ENCODE measurements around the gene KDELR3.

DNA sequence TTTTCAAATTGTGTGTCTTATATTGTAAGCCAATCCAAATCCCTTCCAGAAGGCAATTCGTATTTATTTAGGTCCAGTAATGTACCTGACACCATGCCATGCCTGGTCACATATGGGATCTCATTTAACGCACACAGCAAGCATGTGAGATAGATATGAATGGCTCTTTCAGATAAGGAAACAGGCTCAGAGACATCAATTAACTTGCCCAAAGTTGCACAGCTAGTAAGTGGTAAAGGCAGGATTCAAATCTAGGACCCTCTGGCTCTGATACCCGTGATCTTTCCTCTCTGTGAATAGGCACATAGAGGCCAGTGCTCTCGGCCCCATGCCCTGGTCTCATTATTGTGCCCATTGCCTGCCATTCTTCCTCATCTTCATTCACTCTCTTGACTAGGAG is 47.2 kb upstream of the KDELR3 start:
- TF ChIP-seq, protein P1, sequence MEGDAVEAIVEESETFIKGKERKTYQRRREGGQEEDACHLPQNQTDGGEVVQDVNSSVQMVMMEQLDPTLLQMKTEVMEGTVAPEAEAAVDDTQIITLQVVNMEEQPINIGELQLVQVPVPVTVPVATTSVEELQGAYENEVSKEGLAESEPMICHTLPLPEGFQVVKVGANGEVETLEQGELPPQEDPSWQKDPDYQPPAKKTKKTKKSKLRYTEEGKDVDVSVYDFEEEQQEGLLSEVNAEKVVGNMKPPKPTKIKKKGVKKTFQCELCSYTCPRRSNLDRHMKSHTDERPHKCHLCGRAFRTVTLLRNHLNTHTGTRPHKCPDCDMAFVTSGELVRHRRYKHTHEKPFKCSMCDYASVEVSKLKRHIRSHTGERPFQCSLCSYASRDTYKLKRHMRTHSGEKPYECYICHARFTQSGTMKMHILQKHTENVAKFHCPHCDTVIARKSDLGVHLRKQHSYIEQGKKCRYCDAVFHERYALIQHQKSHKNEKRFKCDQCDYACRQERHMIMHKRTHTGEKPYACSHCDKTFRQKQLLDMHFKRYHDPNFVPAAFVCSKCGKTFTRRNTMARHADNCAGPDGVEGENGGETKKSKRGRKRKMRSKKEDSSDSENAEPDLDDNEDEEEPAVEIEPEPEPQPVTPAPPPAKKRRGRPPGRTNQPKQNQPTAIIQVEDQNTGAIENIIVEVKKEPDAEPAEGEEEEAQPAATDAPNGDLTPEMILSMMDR (IDR thresholded peaks at IDR 0.05): no peak
- no peak for TF ChIP-seq POLR2A (IDR thresholded peaks at IDR 0.05)
